ENCODE measurements around the gene PSMB11.

- TF ChIP-seq CTCF (IDR thresholded peaks at IDR 0.05) (no peak), POLR2A (IDR thresholded peaks at IDR 0.05) (no peak)
Measured at GRCh38 chr14:23056956-23057756, 15.1 kb downstream of the PSMB11 start, which contains the start of gene CDH24.
